SIG-M5 treated with dmso at 0.1 percent for 504 hours (cell line): Measurements from ENCODE around the gene PPP1R12B.
"Not testable (repeated sequence)": the region's sequence is repeated elsewhere in the genome, so short reads cannot be mapped to it uniquely, and the experiment has no call there.

Experiments
- DNase-seq: peaks from one replicate; lab custom pipeline; 2025; ENCODE audit not compliant: unreplicated experiment; lab: John Stamatoyannopoulos, UW

PPP1R12B gene

GRCh38 chr1:202578001-202578504, 229.6 kb downstream of the PPP1R12B start:
- no peak for DNase-seq

DNA sequence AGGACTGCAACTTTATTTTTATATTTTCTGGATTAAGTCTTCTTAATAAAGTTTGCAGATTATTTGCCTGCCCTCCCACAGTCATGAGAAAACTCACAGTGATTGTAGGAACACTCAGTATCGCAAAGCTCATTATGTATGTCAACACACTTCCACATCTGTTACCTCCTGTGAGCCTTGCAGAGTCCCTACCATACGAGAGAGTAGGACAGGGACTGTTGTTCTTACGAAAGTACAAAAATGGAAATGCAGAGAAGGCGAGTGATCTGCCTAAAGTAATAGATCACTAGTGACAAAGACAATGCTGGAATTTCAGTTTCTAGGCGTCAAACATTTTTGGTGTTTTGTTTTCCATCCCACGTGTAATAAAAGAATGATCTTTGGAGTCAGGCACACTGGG, 230.1 kb downstream of the PPP1R12B start:
- no peak for DNase-seq

DNA sequence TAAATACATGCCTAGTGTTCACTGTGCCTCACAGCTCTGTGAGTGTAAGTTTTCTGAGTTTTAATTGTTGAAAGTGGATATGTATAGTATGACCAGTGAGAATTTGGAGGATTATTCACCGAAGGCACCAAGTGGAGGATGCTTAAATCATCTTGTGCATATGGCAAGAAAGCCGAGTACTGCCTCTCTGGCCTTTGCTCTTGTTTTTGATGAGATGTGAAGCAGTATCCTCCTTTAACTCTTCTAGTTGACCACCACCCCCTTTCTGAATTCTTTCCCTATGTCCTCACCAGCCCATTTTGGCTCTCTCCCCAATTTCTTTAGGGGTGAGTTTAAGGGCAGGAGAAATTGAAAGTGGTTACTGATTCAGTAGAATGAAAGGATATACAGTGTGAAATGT, 231.3 kb downstream of the PPP1R12B start:
- no peak for DNase-seq

GRCh38 chr1:202580619-202581018, 232.1 kb downstream of the PPP1R12B start:
- no peak for DNase-seq

GRCh38 chr1:202582350-202582749, 233.9 kb downstream of the PPP1R12B start:
- DNase-seq: not testable (repeated sequence)

- DNase-seq: no peak
Measured at GRCh38 chr1:202584707-202585589, 236.4 kb downstream of the PPP1R12B start.

- DNase-seq: no peak
Measured at GRCh38 chr1:202585590-202585933, 237.1 kb downstream of the PPP1R12B start.

DNA sequence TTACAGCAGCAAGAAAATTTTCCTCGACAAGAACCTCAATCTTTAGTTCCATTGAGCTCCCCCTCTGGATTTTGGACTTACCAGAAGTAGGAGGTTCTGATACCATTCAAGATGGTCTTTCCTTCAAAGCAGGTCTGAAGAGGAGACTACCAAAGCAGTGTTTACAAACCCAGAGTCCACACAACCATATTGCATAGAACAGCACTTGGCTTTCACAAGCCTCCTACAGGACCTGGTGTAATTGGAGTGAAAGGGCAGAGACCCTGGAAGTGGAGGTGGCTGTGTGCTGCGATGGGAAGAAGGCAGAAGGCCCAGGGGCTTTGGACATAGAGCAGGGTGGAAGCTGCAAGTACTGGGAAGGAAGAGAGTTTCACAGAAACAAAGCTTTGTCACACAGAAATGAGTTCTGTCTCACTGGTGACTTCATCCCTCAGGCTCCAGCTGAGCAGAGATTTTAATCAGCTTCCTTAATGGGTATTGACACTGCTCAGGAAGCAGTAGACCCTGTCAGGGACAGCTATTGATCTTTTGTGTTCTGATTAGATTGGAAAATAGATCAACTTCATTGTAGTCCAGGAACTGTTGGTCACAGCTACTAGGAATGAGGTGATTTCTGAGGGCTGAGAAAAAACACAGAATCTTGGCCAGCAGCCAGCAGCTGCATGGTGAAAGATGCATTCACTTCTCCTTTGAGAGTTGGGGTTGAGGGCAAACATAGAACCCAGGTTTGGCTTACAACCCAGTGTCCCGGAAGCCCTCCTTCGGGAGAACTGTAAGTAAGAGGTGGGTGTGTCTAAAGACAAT, 237.7 kb downstream of the PPP1R12B start:
- DNase-seq: peak; percentile 58

DNA sequence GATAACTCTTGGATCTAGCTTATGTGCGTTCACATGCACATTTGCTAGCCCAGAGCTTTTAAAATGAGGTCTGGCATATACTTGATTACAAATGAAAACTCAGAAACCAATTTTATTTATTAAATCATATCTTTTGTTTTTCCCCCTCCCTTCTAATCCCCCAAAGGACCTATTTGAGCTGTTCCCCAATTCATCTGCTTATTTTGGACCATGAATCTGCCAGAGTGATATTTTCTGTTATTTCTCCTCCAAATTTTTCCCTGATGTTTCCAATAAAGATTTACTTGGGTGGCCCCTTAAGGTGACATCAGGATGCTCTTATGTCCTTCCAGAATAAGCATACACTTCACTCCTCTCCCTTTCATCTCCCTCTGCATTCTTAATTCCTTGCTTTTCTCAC, 238.4 kb downstream of the PPP1R12B start:
- DNase-seq: no peak

GRCh38 chr1:202587859-202588485, 239.5 kb downstream of the PPP1R12B start:
- DNase-seq: no peak

GRCh38 chr1:202588503-202589189, 240.1 kb downstream of the PPP1R12B start:
- DNase-seq: no peak

DNA sequence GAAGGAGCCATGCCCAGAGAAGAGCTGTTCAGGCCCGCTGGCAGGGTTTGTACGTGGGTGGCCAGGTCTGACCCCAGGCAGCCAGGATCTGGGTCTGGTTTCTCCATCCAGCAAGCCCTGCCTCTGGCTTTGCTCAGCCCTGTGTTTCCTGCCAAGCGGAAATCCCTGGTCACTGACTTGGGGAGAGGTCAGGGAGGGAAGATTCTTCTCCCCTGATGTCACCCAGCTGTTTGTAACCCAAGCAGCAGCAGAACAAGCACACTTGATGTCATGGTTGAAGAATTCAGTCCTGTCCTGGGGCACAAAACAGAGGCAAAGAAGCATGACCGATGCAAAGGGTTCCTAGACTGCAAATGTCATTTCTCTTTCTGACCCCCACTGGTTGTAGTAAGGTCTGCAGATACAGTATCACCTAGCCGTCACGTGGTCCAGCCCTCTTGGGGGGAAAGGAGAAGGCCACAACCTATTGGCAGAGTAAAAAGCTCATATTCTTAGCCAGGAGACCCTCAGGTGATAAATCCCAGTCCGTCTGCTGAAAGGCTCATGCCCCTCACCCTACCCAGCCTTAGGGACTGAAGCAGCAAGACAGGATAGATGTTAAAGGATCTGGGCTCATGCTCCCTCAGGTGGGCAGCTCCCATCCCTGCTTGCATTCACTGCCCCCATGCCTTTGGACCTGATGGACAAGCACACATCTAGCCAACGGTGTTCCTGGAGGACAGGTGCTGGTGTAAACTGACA, 240.9 kb downstream of the PPP1R12B start:
- DNase-seq: peak; percentile 47

- no peak for DNase-seq
Measured at GRCh38 chr1:202590126-202590525, 241.6 kb downstream of the PPP1R12B start.

GRCh38 chr1:202590975-202591411, 242.5 kb downstream of the PPP1R12B start:
- DNase-seq: no peak

DNA sequence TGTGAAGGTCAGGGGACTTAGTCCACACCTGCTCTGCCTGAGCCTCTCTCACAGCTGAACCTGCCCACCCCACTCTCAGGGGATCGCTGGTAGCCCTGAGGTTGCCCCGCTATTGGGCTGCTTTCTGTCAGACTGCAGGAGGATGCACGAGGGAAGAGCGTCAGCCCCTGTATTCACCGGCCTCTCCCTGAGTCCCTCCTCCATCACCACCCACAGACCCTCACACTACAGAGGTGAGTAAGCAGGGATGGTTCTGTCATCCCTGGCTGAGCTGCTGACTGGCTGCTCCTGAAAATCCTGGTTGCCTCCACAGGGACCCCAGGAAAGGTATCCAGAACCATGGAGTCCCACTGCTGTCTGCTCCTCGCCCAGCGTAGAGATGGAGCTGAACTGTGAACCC, 243.0 kb downstream of the PPP1R12B start:
- no peak for DNase-seq

DNA sequence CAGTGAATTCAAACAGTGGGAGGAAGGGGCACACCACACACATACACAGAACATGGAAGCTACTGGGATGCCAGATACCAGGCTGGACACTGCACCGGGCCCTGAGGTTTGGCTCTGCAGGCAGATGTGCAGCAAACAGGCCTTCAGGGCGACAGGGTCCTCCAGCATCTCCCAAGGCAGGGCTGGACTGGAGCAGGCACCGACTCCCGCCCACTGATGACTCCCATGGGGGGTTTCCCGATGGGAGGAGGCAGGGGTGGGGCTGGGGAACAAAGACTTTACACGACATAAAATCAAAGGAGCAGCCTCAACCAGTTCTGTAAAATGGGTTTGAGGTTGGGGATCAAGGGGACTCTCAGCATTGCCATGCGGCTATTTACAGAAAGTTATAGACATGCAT, 243.6 kb downstream of the PPP1R12B start:
- no peak for DNase-seq

- DNase-seq: no peak
Measured at GRCh38 chr1:202593845-202594244, 245.3 kb downstream of the PPP1R12B start.

- DNase-seq: no peak
Measured at GRCh38 chr1:202596638-202597037, 248.1 kb downstream of the PPP1R12B start.

DNA sequence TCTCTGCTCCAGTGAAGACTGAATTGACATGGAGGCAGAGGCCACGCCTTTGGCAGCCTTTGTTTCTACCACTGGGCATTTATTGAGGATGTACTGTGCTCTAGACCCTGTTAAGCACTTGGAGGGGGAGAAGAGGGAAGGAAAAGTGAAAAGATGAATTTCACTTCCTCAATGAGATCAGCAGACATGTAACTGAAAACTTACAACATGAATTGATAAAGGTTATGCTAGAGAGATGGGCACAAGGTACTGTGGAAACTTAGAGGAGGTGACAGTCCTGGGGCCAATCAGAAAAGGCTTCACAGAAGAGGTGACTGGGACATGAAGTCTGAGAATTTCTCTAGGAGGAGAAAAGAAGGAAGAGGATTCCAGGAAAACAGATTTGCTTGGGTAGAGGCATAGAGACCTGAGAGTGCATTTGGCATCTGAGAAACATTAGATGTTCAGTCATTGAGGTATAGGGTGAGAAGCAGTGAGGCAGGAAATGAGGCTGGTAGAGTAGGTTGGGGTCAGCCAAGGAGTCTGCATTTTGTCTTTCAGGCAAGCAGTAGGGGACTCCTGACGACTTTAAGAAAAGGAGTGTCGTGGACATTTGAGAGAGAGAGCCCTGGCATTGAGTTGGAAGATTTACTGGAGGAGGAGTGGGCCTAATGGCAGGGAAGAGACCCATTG, 248.7 kb downstream of the PPP1R12B start:
- DNase-seq: peak; percentile 80
